ENCODE measurements around the gene ABLIM3. TPM values are rescaled to one million over a fixed set of nuclear protein-coding genes. Genes with fewer than 3 reads are reported as not detected.
A peak's percentile ranks its signal among the peaks of the same experiment; 100 is the strongest.

ABLIM3 gene
- total RNA-seq, 4 donors from 2014 or later: 14.8 to 50.7 (median 25.4) TPM

DNA sequence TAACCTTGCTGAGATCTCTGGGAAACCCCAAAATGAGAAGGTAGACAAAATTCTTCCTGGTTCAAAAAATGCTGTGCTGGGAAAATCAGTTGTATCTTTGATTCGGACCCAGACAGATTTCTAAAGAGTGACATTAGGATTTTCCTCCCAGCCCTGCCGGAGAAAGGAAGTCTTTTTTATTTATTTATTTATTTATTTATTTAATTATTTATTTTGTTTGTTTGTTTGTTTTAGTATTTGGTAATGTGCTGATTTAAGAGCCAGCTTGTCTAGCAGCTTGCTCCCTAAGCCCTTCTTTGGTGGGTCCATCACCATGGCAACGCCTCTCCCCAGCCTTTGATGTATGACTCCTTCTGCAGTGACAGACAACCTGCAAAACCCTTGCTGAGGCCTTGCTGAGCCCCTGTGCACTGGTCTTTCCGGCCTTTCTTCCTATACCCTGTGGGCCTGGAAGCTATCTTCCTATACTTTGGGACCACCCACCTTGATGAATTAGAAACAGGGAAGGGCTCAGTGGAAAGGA, 69.7 kb downstream of the ABLIM3 start:
- Histone ChIP-seq H3K36me3 (peaks cover 0 to 25% of the 10 kb centered on the region in 2 donors), H3K4me1 (peaks cover 0 to 42% (median 7%) of the 10 kb centered on the region in 3 donors)
- TF ChIP-seq POLR2AphosphoS5 (IDR thresholded peaks at IDR 0.05) (no peak), POLR2A (IDR thresholded peaks at IDR 0.05) (no peak), EP300 (IDR thresholded peaks at IDR 0.05) (no peak)
- TF ChIP-seq, protein P1, sequence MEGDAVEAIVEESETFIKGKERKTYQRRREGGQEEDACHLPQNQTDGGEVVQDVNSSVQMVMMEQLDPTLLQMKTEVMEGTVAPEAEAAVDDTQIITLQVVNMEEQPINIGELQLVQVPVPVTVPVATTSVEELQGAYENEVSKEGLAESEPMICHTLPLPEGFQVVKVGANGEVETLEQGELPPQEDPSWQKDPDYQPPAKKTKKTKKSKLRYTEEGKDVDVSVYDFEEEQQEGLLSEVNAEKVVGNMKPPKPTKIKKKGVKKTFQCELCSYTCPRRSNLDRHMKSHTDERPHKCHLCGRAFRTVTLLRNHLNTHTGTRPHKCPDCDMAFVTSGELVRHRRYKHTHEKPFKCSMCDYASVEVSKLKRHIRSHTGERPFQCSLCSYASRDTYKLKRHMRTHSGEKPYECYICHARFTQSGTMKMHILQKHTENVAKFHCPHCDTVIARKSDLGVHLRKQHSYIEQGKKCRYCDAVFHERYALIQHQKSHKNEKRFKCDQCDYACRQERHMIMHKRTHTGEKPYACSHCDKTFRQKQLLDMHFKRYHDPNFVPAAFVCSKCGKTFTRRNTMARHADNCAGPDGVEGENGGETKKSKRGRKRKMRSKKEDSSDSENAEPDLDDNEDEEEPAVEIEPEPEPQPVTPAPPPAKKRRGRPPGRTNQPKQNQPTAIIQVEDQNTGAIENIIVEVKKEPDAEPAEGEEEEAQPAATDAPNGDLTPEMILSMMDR (IDR thresholded peaks at IDR 0.05): no peak

GRCh38 chr5:149211566-149211965, 70.3 kb downstream of the ABLIM3 start:
- H3K36me3 ChIP-seq: peaks cover 0 to 25% of the 10 kb centered on the region in 2 donors
- no peak overlapping the region for H3K4me3 ChIP-seq
- H3K4me1 ChIP-seq: peaks cover 0 to 42% (median 4%) of the 10 kb centered on the region in 3 donors
- no peak for ATAC-seq
- H3K9me3 ChIP-seq: no peaks in the 10 kb centered on the region
- no peaks in the 10 kb centered on the region for H3K27me3 ChIP-seq
- TF ChIP-seq EP300 (IDR thresholded peaks at IDR 0.05): no peak
- no peak for TF ChIP-seq POLR2AphosphoS5 (IDR thresholded peaks at IDR 0.05)
- TF ChIP-seq, protein P1 (IDR thresholded peaks at IDR 0.05): no peak
- TF ChIP-seq POLR2A (IDR thresholded peaks at IDR 0.05): no peak
- H3K27ac ChIP-seq: peak overlapping the region in 2 of 4 donors; percentile 4 to 10

More for the DNA sequence above, 69.7 kb downstream of the ABLIM3 start:
- ATAC-seq: no peak
- no peaks in the 10 kb centered on the region for H3K27me3 ChIP-seq
- H3K9me3 ChIP-seq: no peaks in the 10 kb centered on the region
- WGBS, 2 donors (ENCODE audit: low coverage in 1 of 2): 76 to 97% methylated on average over 2 of the region's 4 CpGs
- H3K27ac ChIP-seq: peak overlapping the region in 1 of 4 donors; percentile 10
- H3K4me3 ChIP-seq: no peak overlapping the region

DNA sequence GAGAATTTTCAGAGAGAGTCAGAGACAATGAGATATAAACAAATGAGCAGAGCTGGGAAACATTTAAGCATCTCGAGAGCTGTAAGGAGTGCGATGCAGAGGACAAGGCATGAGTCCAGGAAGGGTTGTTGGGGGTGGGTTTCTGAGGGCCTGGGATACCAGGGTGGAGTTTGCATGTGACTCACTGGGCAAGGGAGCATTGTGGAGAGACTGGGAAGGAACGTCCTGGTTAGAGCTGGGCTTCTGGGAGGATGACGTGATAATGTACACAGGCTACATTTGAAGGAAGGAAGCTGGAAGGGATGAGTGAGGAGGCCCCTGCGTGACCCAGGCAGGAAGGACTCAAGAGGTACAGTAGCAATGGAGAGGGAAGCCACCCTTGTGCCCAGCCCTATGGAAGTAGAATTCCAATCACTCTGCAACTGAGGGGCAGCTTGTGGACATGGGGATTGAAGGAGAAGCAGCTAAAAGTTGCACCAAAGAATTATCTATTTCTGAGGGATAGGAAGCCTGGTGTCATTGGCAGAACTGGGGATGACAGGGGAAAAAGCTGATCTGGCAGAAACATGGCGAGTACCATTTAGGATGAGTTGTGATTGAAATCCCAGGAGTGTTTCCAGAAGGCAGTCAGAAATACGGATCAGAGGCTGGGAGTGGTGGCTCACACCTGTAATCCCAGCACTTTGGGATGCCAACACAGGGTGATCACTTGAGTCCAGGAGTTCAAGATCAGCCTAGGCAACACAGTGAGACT, 71.1 kb downstream of the ABLIM3 start:
- 36 to 45% methylated on average over 7 of the region's 7 CpGs for WGBS, 2 donors (ENCODE audit: low coverage in 1 of 2)
- no peaks in the 10 kb centered on the region for H3K9me3 ChIP-seq
- peaks cover 0 to 44% (median 9%) of the 10 kb centered on the region in 3 donors for H3K4me1 ChIP-seq
- no peak overlapping the region for H3K4me3 ChIP-seq
- no peak for ATAC-seq
- H3K36me3 ChIP-seq: peaks cover 0 to 19% of the 10 kb centered on the region in 2 donors
- H3K27me3 ChIP-seq: no peaks in the 10 kb centered on the region
- peak overlapping the region in 2 of 4 donors; percentile 10 to 46 for H3K27ac ChIP-seq
- TF ChIP-seq POLR2A (IDR thresholded peaks at IDR 0.05) (no peak), POLR2AphosphoS5 (IDR thresholded peaks at IDR 0.05) (no peak), EP300 (IDR thresholded peaks at IDR 0.05) (no peak)
- TF ChIP-seq, protein P1 (IDR thresholded peaks at IDR 0.05): no peak

- 71 to 81% methylated on average over 10 to 12 of the region's 13 CpGs for WGBS, 2 donors (ENCODE audit: low coverage in 1 of 2)
- Histone ChIP-seq H3K27ac (peak overlapping the region in 1 of 4 donors; percentile 54), H3K4me3 (no peak overlapping the region), H3K4me1 (peaks cover 0 to 53% (median 16%) of the 10 kb centered on the region in 3 donors), H3K9me3 (no peaks in the 10 kb centered on the region), H3K27me3 (no peaks in the 10 kb centered on the region), H3K36me3 (peaks cover 0 to 16% of the 10 kb centered on the region in 2 donors)
- TF ChIP-seq POLR2AphosphoS5 (IDR thresholded peaks at IDR 0.05) (no peak), POLR2A (IDR thresholded peaks at IDR 0.05) (no peak), EP300 (IDR thresholded peaks at IDR 0.05) (no peak)
- TF ChIP-seq, protein P1 (IDR thresholded peaks at IDR 0.05): no peak
- ATAC-seq: no peak
Measured at GRCh38 chr5:149213264-149213880, 72.1 kb downstream of the ABLIM3 start.

Data from gastroesophageal sphincter (tissue), 4 donors.